GM23338 (cell line): ENCODE data around the gene SLC4A8. TPM values are rescaled to one million over a fixed set of nuclear protein-coding genes. Genes with fewer than 3 reads are reported as not detected.

Experiments used
- ATAC-seq: fragments of 200-7000 bp; cut with Tn5 transposase; 3 replicates; pipeline ENCODE4 v1.9.1; 2020
- DNase-seq: peaks from one replicate; pipeline ENCODE4 v3.0.0-alpha.2; 2015; ENCODE audit warnings: low spot score
- H2AFZ ChIP-seq: fragments of 200-600 bp; sonication (generic); 2 replicates; pipeline ENCODE4 v1.8.0; 2016; ENCODE audit warnings: antibody characterized with exemption, mild to moderate bottlenecking, moderate library complexity
- H3F3A ChIP-seq: fragments of 200-600 bp; sonication (generic); replicated peaks from 2 replicates; pipeline ENCODE4 v1.8.0; 2017; ENCODE audit warnings: antibody characterized with exemption, mixed run types, low read depth
- H3K27ac ChIP-seq: fragments of 200-600 bp; sonication (generic); 2 replicates; pipeline ENCODE4 v1.6.1; 2016; ENCODE audit warnings: low read depth
- H3K27me3 ChIP-seq: fragments of 200-600 bp; sonication (generic); 2 replicates; pipeline ENCODE4 v1.8.0; 2016; ENCODE audit warnings: mild to moderate bottlenecking, mixed run types, moderate library complexity; ENCODE audit not compliant: insufficient read depth
- H3K36me3 ChIP-seq: fragments of 200-600 bp; sonication (generic); 2 replicates; pipeline ENCODE4 v1.8.0; 2016; ENCODE audit warnings: mild to moderate bottlenecking; ENCODE audit not compliant: insufficient read depth
- H3K4me1 ChIP-seq: fragments of 200-600 bp; sonication (generic); 2 replicates; pipeline ENCODE4 v1.8.0; 2016; ENCODE audit warnings: mild to moderate bottlenecking, moderate library complexity; ENCODE audit not compliant: insufficient read depth
- H3K4me2 ChIP-seq: fragments of 200-600 bp; sonication (generic); 2 replicates; pipeline ENCODE4 v1.7.1; 2017; ENCODE audit warnings: mixed run types
- H3K4me3 ChIP-seq: fragments of 200-600 bp; sonication (generic); 2 replicates; pipeline ENCODE4 v1.6.1; 2016; ENCODE audit warnings: mixed run types
- H3K79me2 ChIP-seq: fragments of 200-600 bp; sonication (generic); replicated peaks from 2 replicates; pipeline ENCODE4 v1.8.0; 2017; ENCODE audit warnings: mild to moderate bottlenecking; ENCODE audit not compliant: insufficient read depth
- H3K9me2 ChIP-seq: fragments of 200-600 bp; sonication (generic); 2 replicates; pipeline ENCODE4 v1.8.0; 2017; ENCODE audit not compliant: insufficient read depth
- H4K20me1 ChIP-seq: fragments of 200-600 bp; sonication (generic); replicated peaks from 2 replicates; pipeline ENCODE4 v1.8.0; 2017; ENCODE audit warnings: mild to moderate bottlenecking; ENCODE audit not compliant: insufficient read depth
- H3K27ac Mint-ChIP-seq: 2 replicates; pipeline ENCODE4 v1.8.0; 2020; ENCODE audit warnings: inconsistent platforms, mild to moderate bottlenecking, moderate library complexity, mixed read lengths
- H3K27me3 Mint-ChIP-seq: 3 replicates; pipeline ENCODE4 v1.8.0; 2022; ENCODE audit warnings: low read depth, mild to moderate bottlenecking, moderate library complexity, mixed read lengths, inconsistent platforms; ENCODE audit not compliant: insufficient read depth, poor library complexity
- H3K36me3 Mint-ChIP-seq: 3 replicates; pipeline ENCODE4 v1.8.0; 2021; ENCODE audit warnings: low read depth, mild to moderate bottlenecking, inconsistent platforms, moderate library complexity, mixed read lengths
- H3K4me1 Mint-ChIP-seq: 3 replicates; pipeline ENCODE4 v1.8.0; 2020; ENCODE audit warnings: mild to moderate bottlenecking, inconsistent platforms, mixed read lengths
- H3K4me3 Mint-ChIP-seq: 3 replicates; pipeline ENCODE4 v1.8.0; 2021; ENCODE audit warnings: moderate library complexity, mild to moderate bottlenecking, inconsistent platforms, mixed read lengths
- H3K9me3 Mint-ChIP-seq: 3 replicates; pipeline ENCODE4 v1.8.0; 2020; ENCODE audit warnings: moderate library complexity, mild to moderate bottlenecking, inconsistent platforms, mixed read lengths
- CREB1 ChIP-seq: fragments of 250-450 bp; sonication (Bioruptor Pico); IDR thresholded peaks from 2 replicates; pipeline ENCODE4 v1.5.0; 2020; ENCODE audit warnings: low read depth, mild to moderate bottlenecking, moderate library complexity
- CTCF ChIP-seq, 2 experiments: fragments of 200-600 bp in 1 of 2; sonication (generic) in 1 of 2; conservative IDR thresholded peaks; 2 replicates each; pipeline versions ENCODE4 v1.5.1 to v1.6.1; 2016 to 2017; ENCODE audit warnings: antibody characterized with exemption in 2 of 2, low read depth in 2 of 2, mild to moderate bottlenecking in 2 of 2, moderate library complexity in 1 of 2
- ETS1 ChIP-seq: IDR thresholded peaks from 2 replicates; pipeline ENCODE4 v1.6.1; 2016; ENCODE audit warnings: antibody characterized with exemption
- EZH2 ChIP-seq: fragments of 200-600 bp; sonication (generic); IDR thresholded peaks from one replicate; pipeline ENCODE4 v1.8.0; 2017; ENCODE audit warnings: antibody characterized with exemption, mild to moderate bottlenecking, low read depth; ENCODE audit not compliant: unreplicated experiment
- EZH2phosphoT487 ChIP-seq: fragments of 200-600 bp; sonication (generic); IDR thresholded peaks from one replicate; pipeline ENCODE4 v1.8.1; 2018; ENCODE audit warnings: antibody characterized with exemption; ENCODE audit not compliant: unreplicated experiment
- JUNB ChIP-seq: IDR thresholded peaks from one replicate; pipeline ENCODE4 v1.6.1; 2016; ENCODE audit warnings: antibody characterized with exemption; ENCODE audit not compliant: unreplicated experiment
- NANOG ChIP-seq: IDR thresholded peaks from 2 replicates; pipeline ENCODE4 v1.6.1; 2016; ENCODE audit warnings: antibody characterized with exemption, borderline replicate concordance
- POLR2AphosphoS5 ChIP-seq: IDR thresholded peaks from 2 replicates; pipeline ENCODE4 v1.6.1; 2016; ENCODE audit warnings: antibody characterized with exemption, low read depth
- REST ChIP-seq: IDR thresholded peaks from one replicate; pipeline ENCODE4 v1.6.1; 2018; ENCODE audit warnings: antibody characterized with exemption; ENCODE audit not compliant: unreplicated experiment
- STAT1 ChIP-seq: IDR thresholded peaks from one replicate; pipeline ENCODE4 v1.6.1; 2016; ENCODE audit warnings: antibody characterized with exemption; ENCODE audit not compliant: unreplicated experiment
- ZNF114 ChIP-seq: fragments of 250-450 bp; sonication (Bioruptor Pico); IDR thresholded peaks from 2 replicates; pipeline ENCODE4 v1.5.0; 2020; ENCODE audit warnings: mild to moderate bottlenecking, moderate library complexity
- ZNF331 ChIP-seq: fragments of 250-450 bp; sonication (Bioruptor Pico); IDR thresholded peaks from 2 replicates; pipeline ENCODE4 v1.5.0; 2020; ENCODE audit warnings: low read depth, mild to moderate bottlenecking, moderate library complexity
- ZNF462 ChIP-seq: fragments of 250-450 bp; sonication (Bioruptor Pico); IDR thresholded peaks from 2 replicates; pipeline ENCODE4 v1.5.0; 2020; ENCODE audit warnings: mild to moderate bottlenecking, moderate library complexity
- polyA plus RNA-seq: library from polyadenylated mRNA; unstranded; fragments of >200 nt; fragmentation: Nextera tagmentation; extraction: Ambion mirVana; gene quantifications from 2 replicates; pipeline ENCODE4 v1.2.1, GENCODE V29; 2016
- total RNA-seq: library from RNA; depleted of rRNA; stranded (reverse); fragments of >200 nt; shearing (Covaris generic); gene quantifications from 2 replicates; pipeline ENCODE4 v1.2.3, GENCODE V29; 2014

Gene SLC4A8
- total and polyA plus RNA-seq, 2 experiments from 2014 or later: 7.6 to 9.2 TPM

- TF ChIP-seq CREB1 (CRISPR knock-in tag) (no peak), STAT1 (no peak), NANOG (no peak), JUNB (no peak)
Measured at GRCh38 chr12:51441583-51441982, 17.0 kb downstream of the SLC4A8 start (continued).

- H3K4me1 Mint-ChIP-seq: peaks cover 3% of the 10 kb centered on the region; the same call in 2 of the 3 replicates
- ATAC-seq (no peak), DNase-seq (no peak)
- no peaks in the 10 kb centered on the region for H3K27me3 ChIP-seq
- no peak overlapping the region for H3K4me3 ChIP-seq
- H3K4me1 ChIP-seq: peaks cover 8% of the 10 kb centered on the region; the same call in 1 of the 2 replicates
- H4K20me1 ChIP-seq: no peaks in the 10 kb centered on the region
- H3K79me2 ChIP-seq: peaks cover 11% of the 10 kb centered on the region
- H3K27ac Mint-ChIP-seq: no peak overlapping the region
- no peaks in the 10 kb centered on the region for H3K36me3 ChIP-seq
- H2AFZ ChIP-seq: no peak overlapping the region
- no peak for TF ChIP-seq STAT1
- TF ChIP-seq EZH2phosphoT487: no peak
- no peak for TF ChIP-seq CREB1 (CRISPR knock-in tag)
- TF ChIP-seq POLR2AphosphoS5: no peak
- TF ChIP-seq CTCF (conservative IDR thresholded peaks at IDR 0.05; ENCODE audit: low read depth in 2 of 2): no peak
- TF ChIP-seq ZNF114 (CRISPR knock-in tag): no peak
- no peak for TF ChIP-seq REST
- TF ChIP-seq JUNB: no peak
- TF ChIP-seq NANOG: no peak
- no peak for TF ChIP-seq ZNF331
- TF ChIP-seq ZNF462 (CRISPR knock-in tag): no peak
- TF ChIP-seq ETS1: no peak
- no peak for TF ChIP-seq EZH2
- peaks cover 2% of the 10 kb centered on the region for H3K27me3 Mint-ChIP-seq
- H3K9me2 ChIP-seq: no peaks in the 10 kb centered on the region
- H3K4me2 ChIP-seq: no peak overlapping the region
- H3K4me3 Mint-ChIP-seq: no peak overlapping the region
- no peak overlapping the region for H3K27ac ChIP-seq
- H3K36me3 Mint-ChIP-seq: no peaks in the 10 kb centered on the region; the same call in 2 of the 3 replicates
- H3K9me3 Mint-ChIP-seq: no peaks in the 10 kb centered on the region
- no peaks in the 10 kb centered on the region for H3F3A ChIP-seq
Measured at GRCh38 chr12:51442324-51442723, 17.7 kb downstream of the SLC4A8 start.
